T-helper 22 cell (primary cell): ENCODE data around the gene NTF4.

ENCODE experiments used
- DNase-seq: peaks from one replicate; pipeline ENCODE4 v3.0.0-alpha.2; 2020; ENCODE audit warnings: low read depth

Gene NTF4

GRCh38 chr19:49064768-49065611, at the start of gene NTF4:
TSS of gene NTF4 (minus strand) at chr19:49064818. CDS start at chr19:49061997, 2,821 bp downstream.
- DNase-seq, result no peak

DNA sequence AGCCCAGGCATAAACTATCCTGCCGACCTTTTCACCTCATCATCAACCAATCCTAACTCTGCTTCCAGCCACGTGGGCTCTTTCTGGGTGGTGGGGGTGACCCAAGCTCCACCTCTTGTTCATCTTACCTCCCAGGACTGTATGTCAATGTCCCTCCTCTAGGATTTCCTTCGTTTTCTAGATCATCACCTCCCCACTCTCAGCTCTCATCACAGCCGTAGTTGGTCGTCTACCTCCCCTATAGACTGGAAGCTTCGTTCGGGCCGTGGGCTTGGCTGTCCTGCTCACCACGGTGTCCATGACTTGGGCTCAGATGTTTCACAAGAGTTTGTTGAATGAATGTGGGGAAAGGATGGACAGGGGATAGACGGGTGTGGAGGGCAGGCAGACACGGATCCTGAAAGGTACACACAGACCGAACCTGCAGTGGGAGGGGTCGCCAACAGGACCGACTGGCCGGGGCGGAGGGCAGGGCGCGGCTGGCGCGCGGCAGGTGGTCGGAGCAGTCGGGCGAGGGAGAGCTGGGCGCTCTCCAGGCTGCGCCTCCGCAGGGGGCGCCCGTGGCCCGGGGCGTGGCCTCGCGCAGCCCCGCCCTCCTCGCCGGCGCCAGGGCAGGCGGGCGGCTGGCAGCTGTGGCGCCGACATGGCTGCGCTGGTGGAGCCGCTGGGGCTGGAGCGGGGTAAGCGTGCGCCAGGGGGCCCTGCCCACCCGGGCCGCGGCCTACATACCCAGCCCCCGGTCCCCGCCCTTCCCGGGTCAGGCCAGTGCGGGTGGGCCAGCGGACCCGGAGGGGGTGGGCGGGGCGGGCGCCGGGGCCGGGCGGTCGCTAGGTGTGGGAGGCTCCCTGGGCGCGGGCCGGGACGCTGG, 49.4 kb upstream of the NTF4 start, which contains the start of gene LIN7B:
TSS of gene LIN7B (plus strand) at position 609 of the 868 bp plus-strand sequence. CDS start at position 644, 35 bp downstream.
- DNase-seq, result peak; percentile 63

- DNase-seq, result no peak
These were observed 46.8 kb upstream of the NTF4 start for GRCh38 chr19:49111218-49111998.

DNA sequence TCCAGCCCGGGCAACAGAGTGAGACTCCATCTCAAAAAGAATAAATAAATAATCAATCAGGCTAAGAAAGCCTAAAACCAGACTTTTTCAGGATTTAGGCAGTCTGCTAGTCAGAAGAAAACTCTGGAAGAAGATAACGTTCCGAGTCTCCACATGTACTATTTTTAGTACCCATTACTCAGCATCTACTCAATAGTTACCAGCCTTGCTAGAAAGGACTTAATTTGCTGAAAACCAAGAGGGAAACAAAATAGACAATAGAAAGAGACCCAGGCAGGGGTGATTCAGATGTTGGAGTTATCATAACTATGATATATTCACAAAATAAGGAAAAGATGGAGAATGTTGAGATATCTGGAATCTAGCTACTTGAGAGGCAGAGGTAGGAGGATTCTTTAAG, 45.9 kb upstream of the NTF4 start:
- DNase-seq, result no peak

GRCh38 chr19:49109569-49110233, 45.1 kb upstream of the NTF4 start:
- DNase-seq, result no peak

DNA sequence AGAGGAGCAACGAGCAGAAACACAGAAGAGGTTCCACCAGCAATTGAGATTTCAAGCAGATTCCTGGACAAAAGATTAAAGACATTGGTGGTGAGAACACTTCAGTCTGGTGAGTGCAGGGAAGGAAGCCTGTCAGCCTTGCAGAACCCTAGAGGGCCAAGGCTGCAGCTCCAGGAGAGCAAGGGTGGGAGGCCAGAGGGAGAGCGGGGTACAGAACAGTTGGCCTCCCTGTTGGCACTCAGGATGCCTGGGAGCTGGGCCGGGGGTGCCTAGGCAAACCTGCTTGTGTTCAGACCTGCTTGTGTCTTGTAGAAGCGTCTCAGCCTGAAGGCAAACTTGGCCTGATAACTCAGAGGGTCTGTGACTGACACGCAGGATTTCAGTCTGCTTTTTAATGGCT, 44.4 kb upstream of the NTF4 start:
- DNase-seq, result no peak

- no peak for DNase-seq
These were observed 43.2 kb upstream of the NTF4 start for GRCh38 chr19:49107625-49108459.

DNA sequence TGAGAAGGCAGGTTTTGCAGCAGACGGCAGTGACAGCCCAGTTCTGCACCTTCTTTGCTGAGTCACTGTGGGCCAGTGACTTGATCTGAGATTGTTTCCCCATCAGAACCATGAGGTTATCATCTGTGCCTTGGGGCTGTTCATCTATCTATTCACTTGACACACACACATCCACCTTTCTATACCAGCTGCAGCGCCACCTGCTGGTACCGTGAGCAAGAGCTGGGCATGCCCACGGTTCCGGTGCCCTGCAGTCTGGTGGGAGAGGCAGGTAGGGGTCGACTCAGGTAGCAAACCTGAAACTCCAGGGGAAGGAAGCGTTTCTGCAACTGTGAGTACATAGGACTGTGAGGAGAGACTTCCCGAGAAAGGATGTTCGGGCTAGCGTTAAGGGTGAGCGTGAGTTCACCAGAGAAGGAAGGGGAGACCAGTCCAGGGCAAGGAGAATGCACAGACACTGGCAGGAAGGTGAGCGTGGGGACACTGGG, 42.1 kb upstream of the NTF4 start:
- no peak for DNase-seq

- DNase-seq, result no peak
These were observed 39.7 kb upstream of the NTF4 start for GRCh38 chr19:49104229-49104864.

DNA sequence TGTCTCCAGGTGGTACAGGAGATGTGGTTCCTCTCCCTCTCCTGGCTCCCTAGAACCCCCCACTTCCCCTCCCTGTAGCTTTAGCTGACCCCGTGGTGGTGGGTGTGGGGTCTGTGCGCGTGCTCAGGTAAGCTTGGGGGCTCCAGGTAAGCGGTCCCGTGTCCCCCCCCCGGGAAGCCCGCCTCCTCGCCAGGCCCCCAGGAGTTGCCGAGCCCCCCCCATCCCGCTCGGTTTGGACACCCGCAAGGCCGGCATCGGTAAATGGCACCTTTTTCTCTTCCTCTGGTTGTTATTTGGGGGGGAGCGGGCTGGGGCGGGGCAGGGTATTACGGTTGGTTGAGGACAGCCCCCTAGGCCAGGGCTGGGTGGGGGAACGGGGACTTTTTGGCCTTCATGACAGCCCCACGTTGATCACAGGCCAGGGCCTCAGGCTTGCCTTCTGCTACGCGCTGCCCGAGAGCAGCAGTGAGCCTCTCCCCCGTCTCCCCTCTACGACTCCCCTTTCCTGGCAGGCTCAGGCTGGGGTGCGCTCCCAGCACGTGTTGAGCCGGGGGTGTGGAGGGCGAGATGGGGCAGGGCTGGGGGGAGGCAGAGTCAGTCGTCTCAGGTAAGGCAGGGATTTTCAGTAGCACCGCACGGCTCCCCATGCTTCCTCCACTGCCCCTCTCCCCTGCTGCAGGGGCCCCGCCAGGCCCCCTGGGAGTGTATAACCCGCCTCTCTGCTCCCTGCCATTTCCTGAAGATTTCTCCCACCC, 38.9 kb upstream of the NTF4 start:
- DNase-seq, result no peak

- DNase-seq, result no peak
These were observed 37.7 kb upstream of the NTF4 start for GRCh38 chr19:49102303-49102702.

GRCh38 chr19:49101160-49101559, 36.5 kb upstream of the NTF4 start:
- DNase-seq, result no peak

- DNase-seq, result no peak
These were observed 34.2 kb upstream of the NTF4 start for GRCh38 chr19:49098795-49099194.

DNA sequence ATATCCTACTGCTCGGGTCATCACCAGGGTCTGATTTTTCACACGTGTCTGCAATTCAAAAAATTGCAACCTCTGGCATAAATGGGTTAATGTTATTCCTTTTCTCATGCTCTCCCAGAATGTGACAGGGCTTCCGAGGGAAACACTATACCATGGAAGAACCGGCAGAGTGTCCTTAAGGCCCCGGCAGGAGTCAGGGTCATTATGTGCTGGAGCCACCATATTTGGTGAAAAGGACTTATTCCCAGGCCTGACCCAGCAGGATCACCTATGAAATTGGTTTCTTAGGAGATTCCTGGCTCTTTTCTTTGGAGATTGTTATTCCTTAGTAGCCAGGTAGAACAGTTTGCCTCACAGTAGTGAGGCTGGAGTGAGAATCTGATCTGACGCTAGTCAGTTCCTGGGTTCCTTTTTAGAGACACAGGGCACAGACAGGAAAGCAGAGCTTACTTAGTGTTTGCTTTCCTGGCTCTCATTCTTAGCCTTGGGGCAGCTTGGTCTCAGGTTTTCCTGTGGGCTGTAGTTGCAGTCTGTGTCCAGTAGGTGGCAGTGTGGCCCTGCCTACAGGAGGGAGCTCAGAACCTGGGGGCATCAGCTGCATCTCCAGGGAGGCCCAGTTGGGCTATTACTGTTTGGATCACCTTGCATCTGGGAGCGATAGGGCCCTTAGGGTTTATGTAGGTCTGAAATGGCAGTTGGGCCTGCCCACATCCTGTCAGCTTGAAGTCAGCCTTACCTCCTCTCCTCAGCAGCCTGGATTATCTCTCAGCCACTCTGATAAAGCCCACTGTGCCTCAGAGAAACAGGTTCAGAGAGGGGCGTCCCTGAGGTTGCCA, 33.1 kb upstream of the NTF4 start:
- DNase-seq, result peak; percentile 41

- DNase-seq, result no peak
These were observed 30.2 kb upstream of the NTF4 start for GRCh38 chr19:49094505-49095482.

GRCh38 chr19:49092686-49093085, 28.1 kb upstream of the NTF4 start:
- no peak for DNase-seq

GRCh38 chr19:49091391-49092038, 26.9 kb upstream of the NTF4 start:
- no peak for DNase-seq
